HG03064 (cell line): ENCODE data around the gene VPS25.

Experiments used
- ATAC-seq: cut with Tn5 transposase; IDR thresholded peaks from one replicate; pipeline ENCODE4 v1.9.1; 2021; ENCODE audit warnings: low read depth; ENCODE audit not compliant: unreplicated experiment

VPS25 gene

DNA sequence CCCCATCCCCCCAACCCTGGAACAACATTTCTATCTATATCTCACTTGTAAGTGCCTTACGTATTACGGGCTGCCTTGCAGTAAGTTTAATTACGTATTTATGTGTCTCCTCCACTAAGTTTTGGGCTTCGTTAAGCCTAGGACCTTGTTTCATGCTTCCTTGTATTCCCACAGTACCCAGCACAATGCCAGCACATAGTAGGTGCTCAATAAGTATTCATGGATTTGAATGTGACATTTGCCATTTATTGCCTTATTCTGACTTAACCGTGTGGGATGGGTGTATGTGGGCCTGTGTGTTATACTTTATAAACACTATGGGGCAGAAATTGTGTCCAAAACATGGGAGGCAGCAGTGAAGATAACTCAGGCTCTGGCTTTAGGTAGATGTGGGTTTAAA is 19.3 kb downstream of the VPS25 start:
- ATAC-seq: no peak

DNA sequence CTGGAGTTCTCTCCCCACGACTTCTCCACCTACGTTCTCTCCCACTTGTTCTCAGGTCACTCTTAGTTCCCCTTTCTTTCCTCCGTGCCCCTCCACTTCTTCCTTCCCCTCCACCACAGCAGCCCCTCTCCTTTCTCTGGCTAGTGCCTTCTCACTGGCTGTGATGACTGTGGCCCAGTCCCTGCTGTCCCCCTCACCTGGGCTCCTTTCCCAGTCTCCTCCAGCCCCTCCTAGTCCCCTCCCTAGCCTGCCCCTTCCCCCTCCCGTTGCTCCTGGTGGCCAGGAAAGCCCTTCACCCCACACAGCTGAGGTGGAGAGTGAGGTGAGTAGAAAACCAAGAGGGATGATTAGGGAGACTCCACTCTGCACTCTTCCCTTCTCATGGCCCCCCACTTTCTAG is 21.8 kb downstream of the VPS25 start:
- ATAC-seq: no peak

DNA sequence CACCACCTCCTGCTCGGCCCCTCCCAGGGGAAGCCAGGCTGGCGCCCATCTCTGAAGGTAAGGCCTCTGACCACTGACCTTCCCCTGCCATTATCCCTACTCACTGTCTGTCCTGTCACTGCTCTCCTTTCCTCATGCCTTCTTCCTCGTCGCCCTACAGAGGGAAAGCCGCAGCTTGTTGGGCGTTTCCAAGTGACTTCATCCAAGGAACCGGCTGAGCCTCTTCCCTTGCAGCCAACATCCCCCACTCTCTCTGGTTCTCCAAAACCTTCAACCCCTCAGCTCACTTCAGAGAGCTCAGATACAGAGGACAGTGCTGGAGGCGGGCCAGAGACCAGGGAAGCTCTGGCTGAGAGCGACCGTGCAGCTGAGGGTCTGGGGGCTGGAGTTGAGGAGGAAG is 22.2 kb downstream of the VPS25 start:
- ATAC-seq: no peak

DNA sequence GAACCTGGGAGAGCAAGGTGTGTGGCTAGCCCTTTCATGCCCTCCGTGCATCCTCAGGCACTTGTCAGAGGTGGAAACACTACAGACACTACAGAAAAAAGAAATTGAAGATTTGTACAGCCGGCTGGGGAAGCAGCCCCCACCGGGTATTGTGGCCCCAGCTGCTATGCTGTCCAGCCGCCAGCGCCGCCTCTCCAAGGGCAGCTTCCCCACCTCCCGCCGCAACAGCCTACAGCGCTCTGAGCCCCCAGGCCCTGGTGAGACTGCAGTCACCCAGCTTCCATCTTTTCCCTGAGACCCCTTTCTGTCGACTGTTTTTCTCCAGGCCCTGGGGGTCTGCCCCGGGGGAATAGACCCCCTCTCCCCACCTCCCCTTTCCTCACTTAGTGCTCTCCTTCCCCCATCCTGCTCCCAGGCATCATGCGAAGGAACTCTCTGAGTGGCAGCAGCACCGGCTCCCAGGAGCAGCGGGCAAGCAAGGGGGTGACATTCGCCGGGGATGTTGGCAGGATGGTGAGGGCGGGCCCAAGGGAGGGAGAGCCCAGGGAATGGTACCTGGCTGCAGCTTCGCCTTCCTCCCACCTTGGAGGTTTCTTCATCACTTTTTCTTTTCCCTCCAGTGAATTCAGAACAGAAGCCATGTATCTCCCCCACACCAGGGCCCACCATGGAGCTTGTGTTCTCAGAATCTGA is 23.0 kb downstream of the VPS25 start:
- ATAC-seq: no peak

- ATAC-seq: no peak
Observed at GRCh38 chr17:42797067-42798007, 24.1 kb downstream of the VPS25 start.

GRCh38 chr17:42798011-42798382 is 24.7 kb downstream of the VPS25 start:
- ATAC-seq: no peak

- no peak for ATAC-seq
Observed at GRCh38 chr17:42798383-42799380, 25.4 kb downstream of the VPS25 start, which contains the start of the genes CNTD1 and COA3. CNTD1 (plus strand) TSS chr17:42798861; CDS start chr17:42799068, 207 bp downstream. COA3 (minus strand) TSS chr17:42798704; CDS start chr17:42798681, 23 bp downstream.

GRCh38 chr17:42803074-42803883 is 30.0 kb downstream of the VPS25 start:
- ATAC-seq: no peak

DNA sequence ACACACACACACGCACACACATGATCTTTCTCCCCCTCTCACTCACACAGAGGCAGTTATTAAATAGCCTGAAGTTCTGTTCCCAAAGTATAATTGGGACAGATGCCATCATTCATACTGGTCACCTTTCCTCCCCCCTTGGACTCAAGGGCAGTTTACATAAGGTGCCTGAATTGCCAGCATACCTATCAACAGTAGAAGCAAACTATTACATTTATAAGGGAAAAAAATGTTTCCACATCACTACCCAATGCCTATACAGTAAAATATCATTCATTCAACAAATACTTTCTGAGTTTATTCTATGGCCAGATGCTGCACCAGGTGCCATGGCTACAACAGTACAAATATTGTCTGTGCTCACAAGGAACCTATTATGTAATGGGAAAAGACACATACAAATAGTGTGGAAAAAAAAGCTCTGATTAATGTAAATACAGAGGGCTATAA is 31.7 kb downstream of the VPS25 start:
- no peak for ATAC-seq

- ATAC-seq: no peak
Observed at GRCh38 chr17:42806249-42806648, 33.0 kb downstream of the VPS25 start.

DNA sequence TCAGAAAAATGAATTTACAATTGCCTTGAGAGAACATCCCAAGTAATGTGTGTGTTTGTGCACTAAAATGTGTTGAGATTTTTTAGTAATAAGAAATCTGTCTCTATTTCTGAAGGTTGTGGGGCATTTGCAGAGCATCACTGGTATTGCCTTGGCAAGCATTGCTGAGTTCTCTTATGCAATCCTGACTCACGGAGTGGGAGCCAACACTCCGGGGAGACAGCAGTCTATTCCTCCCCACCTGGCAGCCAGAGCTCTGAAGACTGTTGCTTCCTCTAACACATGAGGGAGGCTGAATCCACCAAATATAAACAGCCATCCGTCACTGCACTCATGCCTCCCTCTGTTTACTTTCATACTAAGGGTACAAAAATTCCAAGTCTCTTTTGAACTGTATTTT is 36.0 kb downstream of the VPS25 start:
- ATAC-seq: no peak

DNA sequence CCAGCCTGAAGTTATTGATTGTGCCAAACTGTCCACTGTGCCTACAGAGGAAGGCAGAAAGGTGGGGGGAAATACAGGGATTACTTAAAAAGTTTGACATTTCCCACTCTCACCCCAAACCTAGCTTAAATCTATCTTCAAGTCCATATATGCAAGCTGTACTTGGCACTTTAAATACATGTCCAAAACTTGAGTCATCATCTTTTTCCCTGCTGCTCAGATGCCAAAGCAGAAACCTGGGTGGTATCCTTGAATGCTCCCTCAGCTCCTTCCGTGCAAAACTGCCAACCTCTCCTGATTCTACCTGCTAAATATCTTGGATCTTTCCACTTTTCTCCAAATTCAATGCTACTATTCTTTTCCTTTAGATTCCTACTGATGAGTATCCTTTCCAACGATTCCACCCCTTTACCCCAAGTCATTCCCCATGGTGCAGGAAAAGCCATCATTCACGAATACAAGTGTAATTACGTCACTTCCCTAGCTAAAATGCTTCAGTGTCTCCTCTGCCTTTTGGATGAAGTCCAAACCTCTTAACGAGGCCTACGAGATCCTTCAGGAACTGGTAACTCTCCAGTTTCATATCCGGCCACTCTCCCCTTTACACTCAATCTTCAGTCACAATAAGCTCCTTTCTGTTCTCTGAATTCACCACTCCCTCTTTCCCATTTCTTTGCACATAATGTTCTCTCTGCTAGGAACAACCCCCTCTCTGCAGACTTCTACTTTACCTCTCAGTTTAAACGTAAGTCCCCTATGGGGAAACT is 41.6 kb downstream of the VPS25 start:
- ATAC-seq: no peak

DNA sequence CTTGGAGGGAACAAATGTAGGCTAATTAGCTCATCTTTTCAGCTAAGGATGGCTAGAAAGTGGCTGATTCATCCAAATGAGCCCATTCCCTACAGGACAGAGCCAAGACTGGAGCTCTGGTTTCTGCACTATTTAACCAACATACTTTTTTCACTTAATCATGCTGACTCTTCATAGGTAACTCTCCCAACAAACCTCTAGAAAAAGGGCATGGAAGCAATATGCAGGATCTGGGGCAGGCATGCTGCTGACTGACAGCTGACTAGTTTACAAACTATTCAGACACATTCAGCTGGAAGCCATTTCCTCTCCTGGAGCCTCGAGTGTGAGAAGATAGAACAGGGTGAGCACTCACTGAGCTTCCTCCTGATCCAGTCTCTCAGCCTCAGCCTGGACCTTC is 44.6 kb downstream of the VPS25 start:
- no peak for ATAC-seq

- no peak for ATAC-seq
Observed at GRCh38 chr17:42818379-42818778, 45.1 kb downstream of the VPS25 start.

DNA sequence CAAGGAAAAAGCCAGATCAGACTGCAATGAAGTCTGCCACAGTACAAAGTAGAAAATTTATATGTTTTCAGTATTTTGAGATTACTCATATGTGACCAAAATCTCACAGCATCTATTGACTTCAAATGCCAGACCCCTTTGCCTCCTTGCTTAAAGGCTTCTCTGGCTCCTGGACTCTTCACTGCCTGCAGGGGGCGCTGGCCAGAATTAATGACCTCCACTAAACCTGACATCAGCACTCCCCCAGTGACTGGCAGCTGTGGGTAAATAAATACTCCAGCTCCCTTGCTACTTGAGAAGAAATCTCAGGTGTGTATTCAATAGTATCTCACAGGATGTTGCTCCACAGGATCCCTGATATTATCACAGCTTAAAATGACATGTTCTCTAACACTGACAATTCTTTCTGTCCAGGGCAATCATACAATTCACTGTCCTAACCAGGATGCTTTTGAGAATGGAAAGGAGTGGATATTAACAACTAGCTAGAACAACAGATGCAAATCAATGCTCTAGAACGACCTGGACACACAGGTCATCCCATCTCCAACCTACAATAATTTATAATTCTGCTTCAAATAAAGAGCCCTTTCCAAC is 46.8 kb downstream of the VPS25 start:
- no peak for ATAC-seq

- ATAC-seq: no peak
Observed at GRCh38 chr17:42821176-42821575, 47.9 kb downstream of the VPS25 start.

DNA sequence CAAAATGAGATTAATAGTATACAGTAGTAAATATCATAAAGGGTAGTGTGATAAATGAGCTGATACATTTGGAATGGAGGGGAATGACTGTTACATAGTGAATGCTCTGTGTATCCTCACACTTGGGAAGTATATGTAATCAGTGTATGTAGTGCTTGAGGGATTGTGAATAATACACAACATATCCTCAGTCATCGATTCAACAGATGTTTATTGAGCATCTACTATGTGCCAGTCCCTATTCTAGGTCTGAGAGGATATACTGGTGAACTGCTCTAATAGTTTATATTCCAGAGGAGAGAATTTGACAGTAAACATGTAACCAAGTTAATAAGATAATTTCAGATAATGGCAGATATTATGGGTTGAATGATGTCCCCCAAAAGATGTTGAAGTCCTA is 54.2 kb downstream of the VPS25 start:
- ATAC-seq: no peak
